ENCODE measurements around the gene DEFB115.
"Not testable (repeated sequence)": the region's sequence is repeated elsewhere in the genome, so short reads cannot be mapped to it uniquely, and the experiment has no call there.

The DEFB115 gene

GRCh38 chr20:31257364-31257763, at the start of gene DEFB115:
Gene DEFB115, plus strand, starts transcription at chr20:31257664. Its CDS starts 0 bp downstream, at chr20:31257664.
- DNase-seq, result no peak

- no peak for DNase-seq
Measured at GRCh38 chr20:31236953-31237352, 20.5 kb upstream of the DEFB115 start.

- DNase-seq, result no peak
Measured at GRCh38 chr20:31237763-31238162, 19.7 kb upstream of the DEFB115 start.

DNA sequence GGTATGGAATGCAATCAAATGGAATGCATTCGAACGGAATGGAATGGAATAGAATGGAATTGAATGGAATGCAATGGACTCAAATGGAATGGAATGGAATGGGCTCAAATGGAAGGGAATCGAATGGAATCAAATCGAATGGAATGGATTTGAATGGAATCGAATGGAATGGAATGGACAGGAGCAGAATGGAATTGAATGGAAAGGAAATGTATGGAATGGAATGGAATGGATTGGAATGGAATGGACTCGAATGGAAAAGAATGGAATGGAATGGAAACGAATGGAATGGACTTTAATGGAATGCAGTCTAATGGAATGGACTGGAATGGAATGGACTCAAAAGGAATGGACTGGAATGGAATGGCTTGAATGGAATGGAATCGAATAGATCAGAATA, 18.3 kb upstream of the DEFB115 start:
- DNase-seq, result no peak

DNA sequence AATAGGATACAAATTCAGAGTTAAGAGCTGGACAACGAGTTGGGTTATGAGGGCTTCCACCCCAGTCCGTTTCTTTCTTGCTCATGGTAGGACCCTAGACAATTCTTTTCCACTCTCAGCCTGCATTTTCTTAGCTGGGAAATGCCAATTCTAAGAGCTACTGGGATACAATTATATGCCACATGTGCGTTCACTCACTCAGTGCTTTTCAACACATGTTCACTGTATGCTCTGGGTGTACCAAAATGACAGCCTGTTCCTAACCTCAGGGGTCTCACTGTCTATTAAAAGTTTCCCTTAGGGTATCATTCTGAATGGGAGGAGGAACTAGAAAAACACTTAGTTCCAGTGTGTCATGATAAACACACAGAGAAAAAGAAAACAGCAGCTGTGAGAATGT, 505 bp upstream of the DEFB115 start:
- DNase-seq, result no peak

DNA sequence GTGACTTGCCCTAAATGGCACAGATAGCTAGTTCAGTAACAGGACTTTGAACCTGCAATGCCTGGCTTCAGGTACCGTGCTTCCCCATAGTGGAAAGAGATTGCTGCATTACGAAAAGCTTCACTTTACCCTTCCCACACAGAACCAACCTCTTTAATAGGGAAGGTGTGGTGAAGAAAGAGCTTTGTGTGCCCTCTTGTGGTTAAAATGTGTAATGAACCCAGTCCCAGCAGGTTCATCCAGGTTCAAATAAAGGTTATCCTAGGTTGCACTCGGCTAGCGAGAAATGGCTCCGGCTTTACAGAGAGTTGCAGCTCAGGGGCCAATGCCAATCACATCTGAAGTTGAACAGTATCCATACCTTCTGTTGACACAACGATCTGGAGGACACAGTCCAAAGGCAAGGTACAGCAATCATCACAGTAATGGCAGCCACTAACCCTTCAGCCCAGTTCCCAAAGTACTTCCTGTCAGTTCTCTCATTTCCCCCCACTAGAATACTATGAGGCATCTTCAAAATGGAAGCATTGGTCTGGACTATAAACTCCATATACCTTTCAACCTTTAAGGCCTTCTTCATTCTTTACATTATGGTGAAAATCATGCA, 3.0 kb downstream of the DEFB115 start:
- no peak for DNase-seq

- DNase-seq, result no peak
Measured at GRCh38 chr20:31274441-31274840, 17.0 kb downstream of the DEFB115 start.

- DNase-seq, result no peak
Measured at GRCh38 chr20:31278178-31278577, 20.7 kb downstream of the DEFB115 start.

DNA sequence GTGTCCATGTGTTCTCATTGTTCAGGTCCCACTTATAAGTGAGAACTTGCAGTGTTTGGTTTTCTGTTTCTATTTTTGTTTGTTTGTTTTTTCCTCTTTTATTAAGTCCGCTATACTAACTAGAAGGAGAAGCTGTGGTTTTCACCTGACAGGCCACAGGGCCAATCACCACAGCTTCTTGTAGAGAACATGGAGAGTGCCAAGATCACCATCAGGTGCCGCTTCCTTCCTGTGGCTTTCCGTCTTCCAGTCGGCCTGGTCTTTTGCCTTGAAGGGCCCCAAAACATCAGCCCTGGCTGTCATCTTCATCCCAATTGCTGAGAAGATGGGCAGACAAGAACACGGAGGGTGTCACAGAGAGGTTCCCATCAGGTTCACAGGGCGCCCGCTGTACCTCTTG, 27.5 kb downstream of the DEFB115 start:
- not testable (repeated sequence) for DNase-seq

GRCh38 chr20:31308535-31309162, 51.2 kb downstream of the DEFB115 start, which contains the start of gene DEFB116:
Gene DEFB116, minus strand, starts transcription at chr20:31308585. Its CDS starts 0 bp downstream, at chr20:31308585.
- no peak for DNase-seq
